HuH-7.5 (cell line): ENCODE data around the gene MYLK4.
A peak's percentile ranks its signal among the peaks of the same experiment; 100 is the strongest.

ENCODE experiments used
- DNase-seq: peaks from one replicate; pipeline ENCODE4 v3.0.0; 2011; ENCODE audit warnings: low spot score

MYLK4 gene

GRCh38 chr6:2658788-2659187, 91.9 kb downstream of the MYLK4 start:
- no peak for DNase-seq

- DNase-seq = no peak
Measured at GRCh38 chr6:2656460-2657079, 94.2 kb downstream of the MYLK4 start.

- DNase-seq = no peak
Measured at GRCh38 chr6:2655844-2656433, 94.8 kb downstream of the MYLK4 start.

GRCh38 chr6:2653369-2654032, 97.2 kb downstream of the MYLK4 start:
- no peak for DNase-seq

- DNase-seq = no peak
Measured at GRCh38 chr6:2652611-2653010, 98.1 kb downstream of the MYLK4 start.

- no peak for DNase-seq
Measured at GRCh38 chr6:2651961-2652360, 98.8 kb downstream of the MYLK4 start.

- DNase-seq = no peak
Measured at GRCh38 chr6:2651536-2651935, 99.2 kb downstream of the MYLK4 start.

- no peak for DNase-seq
Measured at GRCh38 chr6:2646346-2646745, 104.4 kb downstream of the MYLK4 start.

GRCh38 chr6:2643935-2644539, 106.7 kb downstream of the MYLK4 start:
- no peak for DNase-seq

- no peak for DNase-seq
Measured at GRCh38 chr6:2643130-2643529, 107.6 kb downstream of the MYLK4 start.

GRCh38 chr6:2641044-2641725, 109.5 kb downstream of the MYLK4 start:
- no peak for DNase-seq

- no peak for DNase-seq
Measured at GRCh38 chr6:2640551-2640950, 110.2 kb downstream of the MYLK4 start.

GRCh38 chr6:2639896-2640295, 110.8 kb downstream of the MYLK4 start:
- no peak for DNase-seq

- DNase-seq = no peak
Measured at GRCh38 chr6:2639167-2639566, 111.6 kb downstream of the MYLK4 start.

- DNase-seq = no peak
Measured at GRCh38 chr6:2636672-2637071, 114.0 kb downstream of the MYLK4 start.

- DNase-seq = no peak
Measured at GRCh38 chr6:2635911-2636310, 114.8 kb downstream of the MYLK4 start.

- peak; percentile 68 for DNase-seq
Measured at GRCh38 chr6:2634139-2634964, 116.4 kb downstream of the MYLK4 start.

- no peak for DNase-seq
Measured at GRCh38 chr6:2633736-2634135, 117.0 kb downstream of the MYLK4 start.

GRCh38 chr6:2632976-2633584, 117.6 kb downstream of the MYLK4 start:
- no peak for DNase-seq

- DNase-seq = no peak
Measured at GRCh38 chr6:2632368-2632767, 118.4 kb downstream of the MYLK4 start.

GRCh38 chr6:2630891-2631571, 119.7 kb downstream of the MYLK4 start:
- DNase-seq = no peak
